ENCODE results near the gene SHANK2.

- TF ChIP-seq CTCF (IDR thresholded peaks at IDR 0.05), result no peak
- no peak for TF ChIP-seq POLR2AphosphoS5 (IDR thresholded peaks at IDR 0.05)
- no peak for TF ChIP-seq POLR2A (IDR thresholded peaks at IDR 0.05)
Observed at GRCh38 chr11:71255323-71255722, 2.9 kb upstream of the SHANK2 start.
